SH-SY5Y (cell line): Measurements from ENCODE around the gene DHX34.

Experiments
- GATA2 ChIP-seq: IDR thresholded peaks from 2 replicates; pipeline ENCODE4 v1.6.1; 2011; ENCODE audit warnings: mild to moderate bottlenecking, low read depth, low read length
- GATA3 ChIP-seq: IDR thresholded peaks from 2 replicates; pipeline ENCODE4 v1.6.1; 2011; ENCODE audit warnings: low read depth, mild to moderate bottlenecking, low read length, moderate library complexity

- TF ChIP-seq GATA2 (no peak), GATA3 (no peak)
These were observed 24.4 kb downstream of the DHX34 start for GRCh38 chr19:47373246-47374240.
